ENCODE results near the gene SRCAP.
A peak's percentile ranks its signal among the peaks of the same experiment; 100 is the strongest.

Gene SRCAP

GRCh38 chr16:30774367-30775130, 75.6 kb downstream of the SRCAP start:
- no peak for DNase-seq (ENCODE audit: low read depth, low spot score)

DNA sequence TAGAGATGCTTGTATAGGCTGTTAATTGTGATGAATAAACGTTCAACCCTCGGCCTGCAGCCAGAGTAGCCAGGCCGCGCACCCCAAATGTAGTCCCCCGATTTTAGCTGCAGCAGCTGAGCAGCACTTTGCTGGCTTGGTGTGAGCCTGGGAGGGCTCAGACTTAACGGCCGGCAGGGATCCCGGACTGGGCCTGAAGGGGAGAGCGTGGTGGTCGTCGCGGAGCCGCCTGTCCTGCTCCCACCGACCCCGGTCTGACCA, 76.1 kb downstream of the SRCAP start:
- DNase-seq (ENCODE audit: low read depth, low spot score): no peak

DNA sequence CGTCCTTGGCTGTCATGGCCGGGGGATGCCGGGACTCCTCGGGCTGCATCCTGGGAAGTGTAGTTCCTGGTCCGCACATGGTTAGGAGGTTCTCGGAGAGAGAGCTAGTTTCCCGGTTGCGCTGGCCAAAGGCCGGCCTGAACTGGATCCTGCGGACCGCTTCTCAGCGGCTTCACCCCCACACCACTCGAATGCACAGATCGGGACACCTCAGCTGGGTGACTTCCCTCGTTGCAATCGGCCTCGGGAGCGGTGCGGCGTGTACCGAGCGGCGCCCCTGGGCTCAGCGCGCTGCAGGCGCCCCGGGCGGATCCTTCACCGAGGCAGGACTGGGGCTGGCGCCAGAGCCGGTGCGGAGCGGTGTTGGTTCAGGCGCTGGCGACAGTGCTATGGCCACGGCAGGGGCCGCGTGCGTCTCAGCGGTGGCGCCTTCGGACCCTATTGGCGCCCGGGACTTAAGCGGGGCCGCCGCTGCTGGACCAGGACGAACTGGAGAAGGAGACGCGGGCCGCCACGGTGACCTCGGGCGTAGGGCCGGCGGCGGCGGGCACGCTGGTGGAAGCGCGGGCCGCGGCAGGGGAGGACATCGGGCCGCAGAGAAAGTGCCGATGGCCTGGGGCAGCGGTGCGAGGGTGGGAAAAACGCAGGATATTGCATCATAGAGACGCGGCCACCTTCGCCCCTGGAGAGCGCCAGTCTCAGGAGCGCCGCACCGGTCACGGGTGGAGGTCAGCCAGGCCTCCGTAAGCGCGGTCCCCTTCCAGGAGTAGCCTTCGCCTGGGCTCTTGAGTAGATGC, 76.6 kb downstream of the SRCAP start:
- peak; percentile 54 for DNase-seq (ENCODE audit: low read depth, low spot score)

- DNase-seq (ENCODE audit: low read depth, low spot score): no peak
Observed at GRCh38 chr16:30777591-30778297, 78.8 kb downstream of the SRCAP start.

DNA sequence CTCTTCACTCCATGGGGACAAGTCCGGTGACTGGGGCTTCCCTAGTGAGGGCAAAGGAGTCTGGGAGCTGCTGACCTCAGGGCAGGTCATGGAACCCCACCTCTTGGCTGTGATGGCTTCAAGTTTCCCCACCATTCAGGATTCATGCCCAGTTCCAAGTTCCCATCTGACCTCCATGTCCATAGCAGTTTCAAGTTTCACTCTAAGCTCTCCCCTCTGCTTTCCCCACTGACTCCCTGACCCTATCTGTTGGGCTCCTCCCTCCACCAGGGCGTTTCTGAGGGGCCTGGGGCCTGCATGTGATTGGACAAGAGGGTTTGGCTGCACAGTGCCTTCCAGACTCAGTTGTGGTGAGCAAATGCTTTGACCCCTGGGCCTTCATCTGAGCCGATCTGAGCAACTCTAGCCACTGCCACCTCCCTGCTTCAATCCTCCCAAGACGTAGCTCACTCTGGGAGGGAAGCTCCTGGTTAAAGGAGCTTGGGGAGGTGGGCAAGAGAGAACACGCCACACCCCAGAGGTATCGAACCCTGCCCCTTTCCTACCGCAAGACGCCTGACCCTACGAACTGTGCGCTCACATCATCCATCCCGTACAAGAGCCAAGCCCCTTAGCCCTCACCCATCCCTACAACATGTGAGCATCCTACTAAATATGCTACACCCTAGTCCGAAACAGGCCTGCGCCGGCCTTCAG, 79.7 kb downstream of the SRCAP start:
- no peak for DNase-seq (ENCODE audit: low read depth, low spot score)

- DNase-seq (ENCODE audit: low read depth, low spot score): no peak
Observed at GRCh38 chr16:30779596-30779995, 80.6 kb downstream of the SRCAP start.

DNA sequence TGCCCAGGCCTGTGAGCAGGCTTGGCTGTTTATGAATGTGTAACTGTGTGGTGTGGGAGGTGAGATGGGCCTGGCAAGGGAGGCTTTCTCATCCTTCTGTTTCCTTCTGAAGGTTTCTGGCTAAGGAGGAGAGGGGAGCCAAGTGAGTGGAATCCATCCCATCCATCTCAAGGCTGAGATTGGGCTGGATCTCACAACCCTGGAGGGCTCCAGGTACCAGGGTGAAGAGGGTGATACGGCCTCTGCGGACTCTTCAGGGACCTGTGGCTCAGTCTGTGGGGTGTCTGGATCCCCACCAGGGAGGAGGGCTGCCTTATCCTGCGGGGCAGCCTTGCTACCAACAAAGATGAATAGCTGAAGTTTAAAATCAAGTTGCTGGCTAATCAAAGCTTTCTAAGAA, 81.0 kb downstream of the SRCAP start:
- DNase-seq (ENCODE audit: low read depth, low spot score): no peak

DNA sequence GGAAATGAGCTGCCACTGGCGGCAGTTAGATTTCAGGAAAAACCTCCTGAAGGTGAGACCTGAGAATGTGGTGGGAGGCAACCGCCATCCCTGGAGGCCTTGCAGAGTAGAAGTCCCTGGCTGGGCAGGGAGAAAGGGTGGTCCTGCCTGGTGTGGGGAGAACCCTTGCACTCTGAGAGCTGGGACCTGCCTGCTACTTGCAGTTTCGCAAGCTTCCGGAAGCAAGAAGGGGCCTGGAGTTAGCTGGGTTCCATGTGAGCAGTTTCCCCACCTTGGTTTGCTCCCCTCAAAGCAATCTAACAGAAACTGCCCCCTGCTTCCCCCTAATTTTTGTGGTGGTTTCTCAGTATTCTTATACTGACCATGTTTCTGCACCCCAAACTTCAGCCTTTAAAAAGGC, 81.6 kb downstream of the SRCAP start:
- DNase-seq (ENCODE audit: low read depth, low spot score): no peak

DNA sequence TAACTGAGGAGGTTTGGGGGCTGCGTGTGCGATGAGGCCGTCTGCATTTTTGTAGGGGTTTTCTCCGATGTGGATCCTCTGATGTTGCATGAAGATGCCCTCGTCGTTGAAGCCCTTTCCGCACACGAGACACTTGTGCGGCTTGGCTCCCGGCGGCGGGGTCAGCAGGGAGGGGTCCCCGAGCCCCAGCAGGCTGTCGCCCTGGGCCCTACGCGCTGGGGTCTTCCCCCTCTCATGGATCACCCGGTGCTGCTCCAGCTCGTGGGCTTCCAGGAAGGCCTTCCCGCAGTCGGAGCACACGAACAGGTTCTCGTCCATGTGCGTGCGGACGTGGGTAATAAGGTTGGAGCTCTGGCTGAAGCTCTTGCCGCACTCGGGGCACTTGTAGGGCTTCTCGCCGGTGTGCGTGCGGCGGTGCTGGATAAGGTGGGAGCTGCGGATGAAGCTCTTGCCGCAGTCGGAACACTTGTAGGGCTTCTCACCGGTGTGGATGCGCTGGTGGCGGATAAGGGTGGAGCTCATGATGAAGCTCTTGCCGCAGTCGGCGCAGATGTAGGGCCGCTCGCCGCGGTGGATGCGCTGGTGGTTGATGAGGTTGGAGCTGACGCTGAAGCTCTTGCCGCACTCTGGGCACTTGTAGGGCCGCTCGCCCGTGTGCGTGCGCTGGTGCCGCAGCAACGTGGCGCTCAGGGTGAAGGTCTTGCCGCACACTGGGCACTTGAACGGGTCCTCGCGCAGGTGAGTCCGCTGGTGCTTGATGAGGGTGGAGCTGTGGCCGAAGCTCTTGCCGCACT, 83.7 kb downstream of the SRCAP start:
- no peak for DNase-seq (ENCODE audit: low read depth, low spot score)

- no peak for DNase-seq (ENCODE audit: low read depth, low spot score)
Observed at GRCh38 chr16:30783280-30784109, 84.5 kb downstream of the SRCAP start.

DNA sequence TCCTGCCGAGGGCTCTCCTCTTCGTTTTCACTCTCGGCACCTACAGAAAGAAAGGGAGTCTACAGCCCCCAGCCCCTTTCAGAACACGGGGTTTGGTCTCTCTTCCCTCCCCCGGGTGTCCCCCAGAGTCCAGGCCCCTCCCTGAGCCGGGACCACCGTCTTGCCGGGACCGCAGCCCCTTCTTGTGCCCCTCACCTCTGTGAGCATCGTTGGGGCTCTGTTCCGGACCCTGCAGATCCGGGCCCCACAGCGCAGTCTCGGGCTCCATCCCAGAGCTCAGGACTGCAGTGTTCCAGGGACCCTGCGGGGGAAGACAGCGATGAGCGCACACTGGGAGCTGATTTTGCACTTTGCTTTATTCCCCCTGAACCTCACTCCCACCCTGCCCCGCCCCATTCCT, 85.2 kb downstream of the SRCAP start:
- no peak for DNase-seq (ENCODE audit: low read depth, low spot score)

DNA sequence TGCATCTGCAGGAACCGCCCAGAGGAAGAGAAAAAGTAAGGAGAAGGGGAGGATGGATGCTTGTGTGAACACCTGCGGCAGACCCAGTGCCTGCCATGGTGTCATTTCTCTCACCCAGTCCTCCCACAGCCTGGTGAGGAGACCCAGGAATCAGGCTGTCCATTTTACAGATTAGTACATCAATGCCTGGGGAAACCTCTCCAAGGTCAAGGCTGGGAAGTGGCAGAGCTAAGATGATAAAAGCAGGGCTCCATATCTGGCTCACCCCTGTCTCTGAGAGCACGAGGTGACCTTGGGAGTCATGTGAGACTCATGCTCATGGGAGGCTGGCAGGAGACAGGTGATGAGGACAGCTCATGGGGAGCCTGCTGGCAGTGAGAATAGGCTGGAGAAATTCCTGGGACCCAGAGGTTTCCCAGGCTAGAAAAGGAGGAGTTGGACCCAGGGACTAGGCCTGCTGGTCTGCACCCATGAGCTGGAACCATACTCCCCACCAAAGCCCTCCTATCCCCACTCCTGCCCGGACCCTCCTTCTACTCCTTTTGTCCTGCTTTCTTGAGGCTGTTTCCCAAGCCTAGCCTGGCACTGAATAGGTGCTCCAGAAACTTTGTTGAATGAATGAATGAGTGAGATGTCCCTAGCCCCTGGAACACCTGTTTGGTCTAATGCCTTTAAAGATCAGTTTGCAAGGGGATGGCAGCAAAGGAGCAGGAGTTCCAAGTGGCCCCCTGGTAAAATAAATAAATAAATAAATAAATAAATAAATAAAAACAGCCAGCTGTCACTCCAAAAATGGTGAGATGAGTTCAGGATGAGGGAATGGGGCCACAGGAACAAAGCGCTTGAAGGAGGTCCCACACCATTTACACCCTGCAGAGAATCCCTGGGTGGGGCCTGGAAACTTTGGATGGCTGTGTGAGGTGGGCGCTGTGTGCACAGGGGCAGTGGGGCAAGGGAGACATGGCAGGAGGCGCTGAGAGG, 86.4 kb downstream of the SRCAP start:
- no peak for DNase-seq (ENCODE audit: low read depth, low spot score)

- DNase-seq (ENCODE audit: low read depth, low spot score): no peak
Observed at GRCh38 chr16:30786115-30786935, 87.4 kb downstream of the SRCAP start.

DNA sequence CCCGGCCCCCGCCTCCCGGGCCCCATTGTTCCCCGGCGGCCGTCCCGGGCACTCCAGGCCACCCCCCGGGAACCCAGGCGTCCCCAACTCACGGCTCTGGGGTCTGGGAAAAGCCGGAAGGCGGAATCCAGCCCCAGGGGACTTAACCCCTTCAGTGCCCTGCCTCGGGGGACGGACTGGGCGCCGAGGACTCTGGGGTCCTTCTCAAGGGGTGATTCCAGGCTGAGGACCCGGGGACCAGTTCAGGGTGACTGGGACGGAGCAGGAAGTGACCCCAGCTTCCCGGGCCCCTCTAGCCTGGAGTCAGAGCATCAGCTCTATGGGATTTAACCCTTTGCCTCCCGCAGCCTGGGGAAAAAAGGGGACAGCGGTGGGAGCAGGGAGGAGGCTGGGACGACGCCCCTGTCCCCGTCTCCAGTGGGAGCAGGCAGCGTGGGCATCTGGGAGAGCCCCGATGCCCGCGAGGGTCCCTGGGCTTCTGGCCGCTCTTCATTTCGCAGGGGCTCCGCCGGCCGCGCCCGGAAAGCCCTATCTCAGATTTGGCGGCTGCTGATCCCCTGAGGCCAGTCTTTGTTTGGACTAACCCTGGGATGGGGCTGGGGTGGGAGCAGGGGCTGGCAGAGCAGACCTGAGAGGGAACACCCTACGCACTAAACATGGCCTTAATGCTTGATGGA, 88.1 kb downstream of the SRCAP start, which contains the start of gene ZNF629:
ZNF629 (minus strand) TSS at position 270 of the 677 bp plus-strand sequence. CDS start 2,723 bp downstream, outside the sequence.
- DNase-seq (ENCODE audit: low read depth, low spot score): no peak

- no peak for DNase-seq (ENCODE audit: low read depth, low spot score)
Observed at GRCh38 chr16:30787613-30788378, 88.8 kb downstream of the SRCAP start.

Data from smooth muscle cell of the brain vasculature (primary cell).